B cell (primary cell): ENCODE measurements around the gene CPEB3. TPM values are rescaled to one million over a fixed set of nuclear protein-coding genes. Genes with fewer than 3 reads are reported as not detected.

Source experiments
- ATAC-seq: fragments of 200-7000 bp; cut with Tn5 transposase; one replicate; pipeline ENCODE4 v1.10.0; 2021; ENCODE audit warnings: low read depth, mild to moderate bottlenecking, moderate number of reproducible peaks, moderate library complexity
- CTCF ChIA-PET: fragments of 350-600 bp; sonication (Branson Sonifier 250); formaldehyde crosslinking; loops from one replicate; lab custom pipeline; 2021; ENCODE audit warnings: antibody characterized with exemption, inconsistent platforms; lab: Charles Lee
- POLR2A ChIA-PET: fragments of 350-600 bp; sonication (Branson Sonifier 250); formaldehyde crosslinking; loops from one replicate; lab custom pipeline; 2021; ENCODE audit warnings: antibody characterized with exemption; lab: Charles Lee
- DNase-seq: peaks from one replicate; pipeline ENCODE4 v3.0.0; 2013
- H2AFZ ChIP-seq: 2 replicates; pipeline ENCODE4 v1.6.1; 2012; ENCODE audit warnings: mild to moderate bottlenecking, low read depth, low read length; ENCODE audit not compliant: insufficient read depth, poor library complexity, severe bottlenecking
- H3K27ac ChIP-seq, 2 donors: 1 replicate in 1 of 2; 2 replicates in 1 of 2; pipeline ENCODE4 v1.5.1; 2012 to 2013; ENCODE audit warnings: low read length in 2 of 2, mild to moderate bottlenecking in 2 of 2, moderate library complexity in 1 of 2
- H3K27me3 ChIP-seq, 4 experiments: fragments of 200-600 bp in 1 of 4; sonication (generic) in 1 of 4; replicated peaks in 1 of 4; 1 replicate in 2 of 4; 2 replicates in 2 of 4; pipeline versions ENCODE4 v1.6.1 to v1.7.0; 2013 to 2016; ENCODE audit warnings: low read length in 3 of 4, mild to moderate bottlenecking in 2 of 4, mixed read lengths in 1 of 4, moderate library complexity in 1 of 4; ENCODE audit not compliant: insufficient read depth in 4 of 4, control insufficient read depth in 3 of 4; ENCODE audit errors: control extremely low read depth in 1 of 4
- H3K36me3 ChIP-seq, 2 experiments: replicated peaks in 1 of 2; 1 replicate in 1 of 2; 2 replicates in 1 of 2; pipeline versions ENCODE4 v1.6.1 to v1.7.1; 2013; ENCODE audit warnings: low read length in 1 of 2; ENCODE audit not compliant: insufficient read depth in 2 of 2, control insufficient read depth in 1 of 2; ENCODE audit errors: control extremely low read depth in 1 of 2, extremely low read depth in 1 of 2
- H3K4me1 ChIP-seq, 2 donors: fragments of 200-600 bp in 1 of 2; sonication (generic) in 1 of 2; 1 replicate in 1 of 2; 2 replicates in 1 of 2; pipeline versions ENCODE4 v1.5.1 to v1.6.1; 2013 to 2017; ENCODE audit warnings: low read length in 2 of 2; ENCODE audit not compliant: control insufficient read depth in 2 of 2, insufficient read depth in 2 of 2
- H3K4me2 ChIP-seq: replicated peaks from 2 replicates; pipeline ENCODE3; 2012; ENCODE audit warnings: mild to moderate bottlenecking, low read depth, low read length; ENCODE audit not compliant: poor library complexity, severe bottlenecking
- H3K4me3 ChIP-seq, 5 experiments: fragments of 200-600 bp in 1 of 5; sonication (generic) in 1 of 5; 1 replicate in 3 of 5; 2 replicates in 2 of 5; pipeline versions ENCODE4 v1.5.1 to v1.7.0; 2011 to 2016; ENCODE audit warnings: low read length in 4 of 5, mild to moderate bottlenecking in 4 of 5, low read depth in 2 of 5, control low read depth in 1 of 5, moderate library complexity in 1 of 5; ENCODE audit not compliant: insufficient read depth in 1 of 5; ENCODE audit errors: control extremely low read depth in 1 of 5, extremely low read depth in 1 of 5
- H3K79me2 ChIP-seq: fragments of 200-600 bp; sonication (generic); one replicate; pipeline ENCODE4 v1.6.0; 2016; ENCODE audit warnings: low read length; ENCODE audit not compliant: control insufficient read depth, insufficient read depth
- H3K9ac ChIP-seq: fragments of 200-600 bp; sonication (generic); 2 replicates; pipeline ENCODE4 v1.6.1; 2017; ENCODE audit warnings: mild to moderate bottlenecking, low read length, moderate library complexity
- H3K9me3 ChIP-seq, 3 donors: one replicate each; pipeline versions ENCODE4 v1.6.1 to v1.7.1; 2013; ENCODE audit warnings: low read length in 2 of 3; ENCODE audit not compliant: control insufficient read depth in 2 of 3, insufficient read depth in 1 of 3; ENCODE audit errors: control extremely low read depth in 1 of 3
- H4K20me1 ChIP-seq: 2 replicates; pipeline ENCODE4 v1.6.0; 2012; ENCODE audit warnings: mild to moderate bottlenecking, low read length; ENCODE audit not compliant: insufficient read depth, control insufficient read depth, poor library complexity, severe bottlenecking
- H3K27ac Mint-ChIP-seq: one replicate; pipeline ENCODE4 v1.8.0; 2021; ENCODE audit warnings: mixed read lengths
- H3K27me3 Mint-ChIP-seq: one replicate; pipeline ENCODE4 v1.8.0; 2021; ENCODE audit warnings: mixed read lengths
- H3K4me1 Mint-ChIP-seq: one replicate; pipeline ENCODE4 v1.8.0; 2021; ENCODE audit warnings: mixed read lengths
- H3K4me3 Mint-ChIP-seq: one replicate; pipeline ENCODE4 v1.8.0; 2021; ENCODE audit warnings: mixed read lengths
- H3K9me3 Mint-ChIP-seq: one replicate; pipeline ENCODE4 v1.8.0; 2022; ENCODE audit warnings: mixed read lengths; ENCODE audit not compliant: insufficient read depth
- EZH2 ChIP-seq: IDR thresholded peaks from 2 replicates; pipeline ENCODE4 v1.6.1; 2012; ENCODE audit warnings: borderline replicate concordance, low read depth, mild to moderate bottlenecking, moderate library complexity, low read length; ENCODE audit not compliant: insufficient read depth, poor library complexity, severe bottlenecking
- WGBS: methylation state at CpG from one replicate; pipeline ENCODE4 v1.1.5; 2013; ENCODE audit warnings: missing lambda C conversion rate; ENCODE audit not compliant: insufficient coverage; 5-methylcytosine and 5-hydroxymethylcytosine counted together
- intact Hi-C: fragments of 100-400 bp; cut with micrococcal nuclease; formaldehyde crosslinking; loops from one replicate; pipeline ENCODE4 v1.10.0; 2022
- polyA plus RNA-seq: library from polyadenylated mRNA; depleted of rRNA; stranded (reverse); fragments of >200 nt; gene quantifications from 2 replicates; pipeline ENCODE4 v1.2.3, GENCODE V29; 2012
- total RNA-seq, 2 donors: library from RNA; stranded (reverse); fragments of 120-200 nt in 1 of 2; gene quantifications; 1 replicate in 1 of 2; 2 replicates in 1 of 2; pipeline versions ENCODE4 v1.2.3 to v1.2.4, GENCODE V29; 2013 to 2022
- TF ChIP-seq, protein P1 (sequence below): fragments of 200-600 bp; IDR thresholded peaks from one replicate; pipeline ENCODE4 v1.8.0; 2022; ENCODE audit warnings: antibody characterized with exemption, mild to moderate bottlenecking

Gene CPEB3
- total and polyA plus RNA-seq, 2 donors (not counting 1 experiment from before 2014, with no cell fraction given) = 1.6 to 6.7 TPM

DNA sequence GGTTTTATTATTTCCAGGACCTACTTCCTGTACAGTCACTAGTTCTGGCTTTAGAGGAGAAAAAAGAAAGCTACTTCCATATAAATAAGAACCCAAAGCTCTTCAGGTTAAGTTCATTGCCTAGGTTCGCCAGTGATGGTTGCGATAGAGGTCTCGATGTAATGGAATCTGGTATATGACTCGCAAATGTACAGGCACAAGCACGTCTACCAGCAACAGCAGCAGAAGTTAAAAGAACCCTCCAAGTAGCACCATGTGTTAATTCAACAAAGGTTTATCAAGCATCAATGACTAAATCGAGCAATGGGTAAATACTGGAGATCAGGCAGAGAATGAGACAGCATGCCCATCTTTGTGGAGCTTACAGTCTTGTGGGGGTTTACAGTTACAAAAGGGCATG is 211.9 kb downstream of the CPEB3 start:
- POLR2A ChIA-PET = no interaction called here
- intact Hi-C loops = no loop called here
- H2AFZ ChIP-seq = no peak overlapping the region
- no peaks in the 10 kb centered on the region for H3K27me3 ChIP-seq
- H3K4me1 Mint-ChIP-seq = peaks cover 7% of the 10 kb centered on the region
- H3K9ac ChIP-seq = no peak overlapping the region
- no peaks in the 10 kb centered on the region for H3K9me3 ChIP-seq
- H4K20me1 ChIP-seq = no peaks in the 10 kb centered on the region
- DNase-seq = no peak
- H3K4me1 ChIP-seq = no peaks in the 10 kb centered on the region
- no peak overlapping the region for H3K4me3 Mint-ChIP-seq
- no peak for TF ChIP-seq EZH2
- TF ChIP-seq, protein P1, sequence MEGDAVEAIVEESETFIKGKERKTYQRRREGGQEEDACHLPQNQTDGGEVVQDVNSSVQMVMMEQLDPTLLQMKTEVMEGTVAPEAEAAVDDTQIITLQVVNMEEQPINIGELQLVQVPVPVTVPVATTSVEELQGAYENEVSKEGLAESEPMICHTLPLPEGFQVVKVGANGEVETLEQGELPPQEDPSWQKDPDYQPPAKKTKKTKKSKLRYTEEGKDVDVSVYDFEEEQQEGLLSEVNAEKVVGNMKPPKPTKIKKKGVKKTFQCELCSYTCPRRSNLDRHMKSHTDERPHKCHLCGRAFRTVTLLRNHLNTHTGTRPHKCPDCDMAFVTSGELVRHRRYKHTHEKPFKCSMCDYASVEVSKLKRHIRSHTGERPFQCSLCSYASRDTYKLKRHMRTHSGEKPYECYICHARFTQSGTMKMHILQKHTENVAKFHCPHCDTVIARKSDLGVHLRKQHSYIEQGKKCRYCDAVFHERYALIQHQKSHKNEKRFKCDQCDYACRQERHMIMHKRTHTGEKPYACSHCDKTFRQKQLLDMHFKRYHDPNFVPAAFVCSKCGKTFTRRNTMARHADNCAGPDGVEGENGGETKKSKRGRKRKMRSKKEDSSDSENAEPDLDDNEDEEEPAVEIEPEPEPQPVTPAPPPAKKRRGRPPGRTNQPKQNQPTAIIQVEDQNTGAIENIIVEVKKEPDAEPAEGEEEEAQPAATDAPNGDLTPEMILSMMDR = no peak
- no peak overlapping the region for H3K4me2 ChIP-seq
- no peak for ATAC-seq
- CTCF ChIA-PET = interaction anchor here (1.8 kb wide), 1 partner anchor 9 kb away, joined by 6 read pairs; no protein-coding TSS in a partner anchor
- no peak overlapping the region for H3K4me3 ChIP-seq
- no peak overlapping the region for H3K27ac ChIP-seq
- H3K27me3 Mint-ChIP-seq = no peaks in the 10 kb centered on the region
- no peak overlapping the region for H3K27ac Mint-ChIP-seq
- H3K79me2 ChIP-seq = no peaks in the 10 kb centered on the region
- H3K36me3 ChIP-seq = peaks cover 6 to 15% of the 10 kb centered on the region in 2 experiments
- no peaks in the 10 kb centered on the region for H3K9me3 Mint-ChIP-seq
- WGBS = 100% methylated on average over 1 of the region's 6 CpGs

GRCh38 chr10:92076722-92077121 is 214.2 kb downstream of the CPEB3 start:
- no peak overlapping the region for H3K4me3 Mint-ChIP-seq
- H3K27ac Mint-ChIP-seq = no peak overlapping the region
- Histone ChIP-seq H2AFZ (no peak overlapping the region), H3K27me3 (no peaks in the 10 kb centered on the region), H4K20me1 (no peaks in the 10 kb centered on the region), H3K9me3 (no peaks in the 10 kb centered on the region), H3K79me2 (no peaks in the 10 kb centered on the region), H3K4me3 (no peak overlapping the region), H3K4me2 (no peak overlapping the region), H3K4me1 (no peaks in the 10 kb centered on the region), H3K27ac (no peak overlapping the region), H3K9ac (no peak overlapping the region), H3K36me3 (peaks cover 6 to 15% of the 10 kb centered on the region in 2 experiments)
- POLR2A ChIA-PET = no interaction called here
- CTCF ChIA-PET = no interaction called here
- H3K9me3 Mint-ChIP-seq = no peaks in the 10 kb centered on the region
- no peak for ATAC-seq
- no peak for DNase-seq
- no peak for TF ChIP-seq EZH2
- TF ChIP-seq, protein P1 = no peak
- intact Hi-C loops = no loop called here
- H3K27me3 Mint-ChIP-seq = no peaks in the 10 kb centered on the region
- no peaks in the 10 kb centered on the region for H3K4me1 Mint-ChIP-seq
